Measurements from ENCODE around the gene SELENOW. TPM values are rescaled to one million over a fixed set of nuclear protein-coding genes. Genes with fewer than 3 reads are reported as not detected.

The SELENOW gene
- 209 and 217 TPM in 2 replicates for total RNA-seq

DNA sequence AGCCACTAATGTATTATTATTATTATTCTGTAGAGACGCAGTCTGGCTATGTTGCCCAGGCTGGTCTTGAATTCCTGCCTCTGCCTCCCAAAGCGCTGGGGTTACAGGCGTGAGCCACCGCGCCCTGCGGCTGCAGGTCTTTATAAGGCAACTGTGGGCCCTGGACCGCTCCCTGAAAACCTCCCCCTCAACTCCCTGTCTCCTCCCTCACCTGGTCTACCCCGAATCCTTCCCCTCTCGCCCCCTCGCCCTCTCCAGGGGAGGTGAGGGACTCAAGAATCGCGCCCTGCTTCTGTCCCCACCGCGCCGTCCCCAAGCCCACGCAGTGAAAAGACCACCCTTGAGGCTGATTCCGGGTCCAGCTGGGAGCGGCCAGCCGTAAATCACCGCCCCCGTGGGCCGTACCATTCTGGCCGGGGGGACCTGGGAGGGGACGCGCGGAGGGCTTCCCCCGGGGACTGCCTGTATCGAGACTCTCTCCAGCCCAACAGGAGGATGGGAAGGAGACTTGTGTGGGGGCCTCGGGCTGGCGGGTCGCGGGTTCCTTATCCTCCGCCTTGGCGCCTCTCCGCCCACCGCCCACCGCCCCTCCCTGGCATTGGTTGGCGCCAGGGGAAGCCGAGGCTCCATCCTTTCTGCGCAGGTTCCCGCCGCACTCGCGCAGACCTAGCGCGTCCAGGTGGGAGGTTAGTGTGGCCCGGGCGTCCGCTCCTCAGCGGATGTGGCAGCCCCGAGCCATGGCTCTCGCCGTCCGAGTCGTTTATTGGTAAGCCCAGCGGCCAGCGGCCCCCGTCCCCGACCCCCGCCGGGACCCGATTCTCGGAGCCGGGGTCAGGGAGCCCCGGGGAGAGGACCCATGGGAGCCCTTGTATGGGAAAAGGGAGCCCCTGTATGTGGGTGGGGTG is at the start of gene SELENOW:
SELENOW (plus strand) TSS at position 655 of the 905 bp plus-strand sequence; CDS start at position 738, 83 bp downstream.

DNA sequence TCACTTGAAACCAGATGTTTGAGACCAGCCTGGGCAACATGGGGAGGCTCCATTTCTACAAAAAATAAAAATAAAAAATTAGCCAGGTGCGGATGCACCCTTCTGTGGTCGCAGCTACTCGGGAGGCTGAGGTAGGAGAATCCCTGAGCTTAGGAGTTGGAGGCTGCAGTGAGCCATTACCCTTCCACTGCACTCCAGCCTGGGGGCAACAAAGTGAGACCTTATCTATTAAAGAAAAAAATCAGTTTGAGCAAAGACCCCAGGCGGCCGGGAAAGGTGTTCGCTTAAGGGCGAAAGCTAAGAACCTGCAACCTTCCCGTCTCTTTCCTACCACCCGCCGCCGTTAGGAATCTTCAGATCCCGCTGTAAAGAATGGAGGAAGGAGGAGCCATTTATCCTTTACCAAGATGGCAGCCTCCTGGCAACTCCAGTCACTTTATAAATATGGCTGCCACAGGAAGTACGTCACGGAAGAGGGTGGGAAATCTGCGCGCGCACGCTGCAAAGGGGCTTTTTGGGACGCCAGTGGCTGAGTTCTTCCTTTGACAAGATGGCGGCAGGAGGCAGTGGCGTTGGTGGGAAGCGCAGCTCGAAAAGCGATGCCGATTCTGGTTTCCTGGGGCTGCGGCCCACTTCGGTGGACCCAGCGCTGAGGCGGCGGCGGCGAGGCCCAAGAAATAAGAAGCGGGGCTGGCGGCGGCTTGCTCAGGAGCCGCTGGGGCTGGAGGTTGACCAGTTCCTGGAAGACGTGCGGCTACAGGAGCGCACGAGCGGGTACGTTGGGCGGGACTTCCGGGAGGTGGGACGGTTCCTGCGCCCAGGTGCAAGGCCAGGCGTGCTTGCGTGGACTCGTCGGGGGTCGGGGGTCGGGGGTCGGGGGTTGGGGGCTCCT is 33.2 kb upstream of the SELENOW start, which contains the start of gene NOP53:
NOP53 (plus strand) TSS at position 537 of the 892 bp plus-strand sequence; CDS start at position 551, 14 bp downstream.

DNA sequence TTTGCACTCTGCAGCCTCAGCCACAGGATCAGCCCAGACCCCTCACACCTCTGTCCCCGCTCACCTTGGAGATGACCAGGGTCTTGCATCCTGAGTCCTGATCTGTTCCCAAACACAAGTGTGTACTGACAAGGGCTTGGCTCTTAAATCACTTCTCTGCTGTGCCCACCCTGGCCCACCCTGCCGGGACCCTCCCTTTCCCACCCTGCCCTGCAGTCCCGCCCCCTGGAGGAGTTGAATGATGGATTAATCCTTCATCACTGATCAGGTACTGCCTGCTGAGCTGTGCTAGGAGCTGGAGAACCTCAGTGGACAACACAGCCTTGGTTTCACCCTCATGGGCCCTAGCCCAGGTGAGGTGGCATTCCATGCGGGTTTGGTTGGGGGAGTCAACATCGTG is 25.9 kb downstream of the SELENOW start, which contains the start of gene TPRX1:
TPRX1 (minus strand) TSS at position 101 of the 400 bp plus-strand sequence; CDS start at position 89, 12 bp downstream.

DNA sequence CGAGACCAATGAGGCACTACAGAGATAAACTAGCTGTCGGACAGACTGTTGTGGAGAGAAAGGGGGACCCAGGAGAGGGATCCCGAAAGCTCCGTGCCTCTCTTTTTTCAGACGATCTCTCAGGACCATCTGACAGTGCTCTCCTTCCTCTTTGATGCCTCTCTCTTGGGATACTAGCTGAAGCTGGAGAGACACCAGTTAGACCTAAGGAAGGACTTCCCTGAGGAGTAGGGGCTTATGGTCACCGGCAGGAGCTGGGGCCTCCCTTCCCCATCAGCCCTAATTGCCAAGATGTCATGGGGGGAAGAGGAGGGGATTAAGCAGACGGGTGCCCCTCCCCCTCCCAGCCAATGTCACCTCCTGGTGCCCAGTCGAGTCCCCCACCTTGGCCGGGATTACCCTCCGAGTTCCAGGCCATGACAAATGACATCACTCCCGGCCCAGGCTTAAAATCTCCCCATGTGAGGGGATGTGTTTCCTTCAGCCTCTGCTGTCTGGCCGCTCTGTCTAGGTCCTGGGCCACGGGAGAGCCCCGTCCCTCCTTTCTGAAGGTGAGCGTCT is 43.0 kb downstream of the SELENOW start, which contains the start of gene CRX:
CRX (plus strand) TSS at position 478 of the 561 bp plus-strand sequence. CDS start 12,507 bp downstream, outside the sequence.

Other genes with a start within 250 kb of the SELENOW start
- not detected in 2 replicates for gene ZNF541, start 205.6 kb upstream of the SELENOW start, total RNA-seq
- 2.2 and 3.0 TPM in 2 replicates for gene BICRA, start 169.6 kb upstream of the SELENOW start, total RNA-seq
- gene EHD2, start 65.3 kb upstream of the SELENOW start, total RNA-seq, result 83.3 and 88.2 TPM in 2 replicates
- 76.1 and 115 TPM in 2 replicates for gene NOP53, start 33.2 kb upstream of the SELENOW start, total RNA-seq
- not detected in 2 replicates for gene TPRX1, start 25.8 kb downstream of the SELENOW start, total RNA-seq
- not detected in 2 replicates for gene CRX, start 43.2 kb downstream of the SELENOW start, total RNA-seq
- not detected in 2 replicates for gene TPRX2, start 80.5 kb downstream of the SELENOW start, total RNA-seq
- gene SULT2A1, start 107.6 kb downstream of the SELENOW start, total RNA-seq, result not detected in 2 replicates
- not detected in 2 replicates for gene BSPH1, start 213.5 kb downstream of the SELENOW start, total RNA-seq
- not detected in 2 replicates for gene ELSPBP1, start 215.9 kb downstream of the SELENOW start, total RNA-seq

Data from tracheal epithelial cell (primary cell).